HG02623 (cell line): ENCODE data around the gene MSANTD2.

ENCODE experiments used
- ATAC-seq: cut with Tn5 transposase; IDR thresholded peaks from one replicate; pipeline ENCODE4 v1.9.1; 2021; ENCODE audit warnings: moderate library complexity; ENCODE audit not compliant: unreplicated experiment

MSANTD2 gene

GRCh38 chr11:124756033-124756752 is 44.0 kb downstream of the MSANTD2 start:
- ATAC-seq: no peak

- no peak for ATAC-seq
Measured at GRCh38 chr11:124754710-124755109, 45.5 kb downstream of the MSANTD2 start.

GRCh38 chr11:124754309-124754708 is 45.9 kb downstream of the MSANTD2 start:
- no peak for ATAC-seq

- ATAC-seq: no peak
Measured at GRCh38 chr11:124753624-124754023, 46.6 kb downstream of the MSANTD2 start.

GRCh38 chr11:124753205-124753604 is 47.0 kb downstream of the MSANTD2 start:
- ATAC-seq: no peak

GRCh38 chr11:124752471-124753102 is 47.6 kb downstream of the MSANTD2 start:
- no peak for ATAC-seq

GRCh38 chr11:124751741-124752470 is 48.3 kb downstream of the MSANTD2 start, which contains the start of gene VSIG2:
TSS of gene VSIG2 (minus strand) at chr11:124752255. CDS start at chr11:124752137, 118 bp downstream.
- no peak for ATAC-seq

GRCh38 chr11:124751391-124751740 is 48.8 kb downstream of the MSANTD2 start:
- no peak for ATAC-seq

- no peak for ATAC-seq
Measured at GRCh38 chr11:124749912-124750311, 50.3 kb downstream of the MSANTD2 start.

GRCh38 chr11:124748481-124749343 is 51.5 kb downstream of the MSANTD2 start:
- no peak for ATAC-seq

GRCh38 chr11:124748100-124748418 is 52.1 kb downstream of the MSANTD2 start:
- ATAC-seq: no peak

- ATAC-seq: no peak
Measured at GRCh38 chr11:124747406-124748099, 52.7 kb downstream of the MSANTD2 start.

- ATAC-seq: peak; percentile 90
Measured at GRCh38 chr11:124746621-124747243, 53.5 kb downstream of the MSANTD2 start.

- peak; percentile 12 for ATAC-seq
Measured at GRCh38 chr11:124745835-124746620, 54.2 kb downstream of the MSANTD2 start.

GRCh38 chr11:124745270-124745834 is 54.9 kb downstream of the MSANTD2 start:
- ATAC-seq: no peak

GRCh38 chr11:124743050-124743449 is 57.2 kb downstream of the MSANTD2 start:
- no peak for ATAC-seq

- no peak for ATAC-seq
Measured at GRCh38 chr11:124742555-124742954, 57.7 kb downstream of the MSANTD2 start.

- ATAC-seq: no peak
Measured at GRCh38 chr11:124740277-124740882, 59.8 kb downstream of the MSANTD2 start.
